Transverse colon (tissue), 4 donors: ENCODE data around the gene EFCAB14. TPM values are rescaled to one million over a fixed set of nuclear protein-coding genes. Genes with fewer than 3 reads are reported as not detected.

ENCODE experiments used
- DNase-seq: peaks from one replicate; pipeline ENCODE4 v3.0.0-alpha.2; 2019
- H3K27ac ChIP-seq, 4 donors: fragments of 200-600 bp; sonication (generic); 2 replicates each; pipeline ENCODE4 v1.5.1; 2016 to 2018; ENCODE audit warnings: inconsistent platforms in 4 of 4
- H3K27me3 ChIP-seq: fragments of 200-600 bp; sonication (generic); 2 replicates; pipeline ENCODE4 v1.5.1; 2017; ENCODE audit warnings: inconsistent platforms
- H3K36me3 ChIP-seq, 4 donors: fragments of 200-600 bp; sonication (generic); 2 replicates each; pipeline ENCODE4 v1.5.1; 2017 to 2019; ENCODE audit warnings: inconsistent platforms in 4 of 4
- H3K4me1 ChIP-seq, 4 donors: fragments of 200-600 bp; sonication (generic); 2 replicates each; pipeline ENCODE4 v1.5.1; 2017 to 2020; ENCODE audit warnings: inconsistent platforms in 4 of 4
- H3K4me3 ChIP-seq, 4 donors: fragments of 200-600 bp; sonication (generic); 1 replicate in 1 of 4; 2 replicates in 3 of 4; pipeline versions ENCODE4 v1.5.1 to v1.6.1; 2017 to 2019; ENCODE audit warnings: inconsistent platforms in 4 of 4
- H3K9me3 ChIP-seq, 2 donors: fragments of 200-600 bp; sonication (generic); 2 replicates each; pipeline ENCODE4 v1.5.1; 2017 to 2019; ENCODE audit warnings: inconsistent platforms in 2 of 2
- CTCF ChIP-seq, 5 experiments: fragments of 200-600 bp in 3 of 5; fragments of 450-650 bp in 2 of 5; sonication (generic) in 3 of 5; IDR thresholded peaks; 1 replicate in 2 of 5; 2 replicates in 3 of 5; pipeline ENCODE4 v1.5.1; 2016 to 2017; ENCODE audit warnings: antibody characterized with exemption in 5 of 5, inconsistent platforms in 3 of 5, mild to moderate bottlenecking in 2 of 5, moderate library complexity in 1 of 5
- EP300 ChIP-seq: sonication (generic); formaldehyde crosslinking; IDR thresholded peaks from one replicate; pipeline ENCODE4 v1.6.1; 2017; ENCODE audit warnings: antibody characterized with exemption, low read depth
- POLR2A ChIP-seq: fragments of 450-650 bp; IDR thresholded peaks from one replicate; pipeline ENCODE4 v1.6.1; 2016; ENCODE audit warnings: antibody characterized with exemption, mild to moderate bottlenecking, moderate library complexity
- POLR2AphosphoS5 ChIP-seq, 3 donors: sonication (generic); formaldehyde crosslinking; IDR thresholded peaks; one replicate each; pipeline ENCODE4 v1.6.1; 2016; ENCODE audit warnings: antibody characterized with exemption in 3 of 3
- WGBS, 2 donors: methylation state at CpG; one replicate each; pipeline ENCODE4 v1.1.5; 2018; ENCODE audit warnings: low coverage in 1 of 2; 5-methylcytosine and 5-hydroxymethylcytosine counted together
- in situ Hi-C, 4 donors: fragments of 200-750 bp; cut with MboI; loops; one replicate each; pipeline versions ENCODE4 v1.15.0 to v1.15.1; 2017; ENCODE audit warnings: low sequenced_read_pairs in 3 of 4, low pct_ligation_motif_present in 1 of 4, low pct_unique_long_range_greater_than_20kb in 1 of 4
- intact Hi-C: fragments of 100-400 bp; cut with DNase I; formaldehyde crosslinking; loops from one replicate; pipeline ENCODE4 v1.15.1; 2023; ENCODE audit warnings: low total_unique reads
- total RNA-seq, 4 donors: library from RNA; depleted of rRNA; stranded (reverse); fragments of >200 nt; gene quantifications; one replicate each; pipeline ENCODE4 v1.1.0, GENCODE V29; 2016

EFCAB14 gene
- total RNA-seq, 4 donors from 2014 or later = 48.2 to 119 (median 85.4) TPM

GRCh38 chr1:46725736-46726108 is 6.8 kb upstream of the EFCAB14 start:
- intact Hi-C loops = loop anchor here (1.0 to 5.0 kb wide), 2 partner anchors 103 to 193 kb away; no protein-coding TSS in a partner anchor
- 58 to 70% methylated on average over 3 of the region's 3 CpGs for WGBS, 2 donors
- TF ChIP-seq POLR2AphosphoS5 (IDR thresholded peaks at IDR 0.05) (no peak), EP300 (no peak), CTCF (IDR thresholded peaks at IDR 0.05) (no peak), POLR2A (no peak)
- no peak for DNase-seq
- peaks cover 27% of the 10 kb centered on the region for H3K27me3 ChIP-seq
- H3K9me3 ChIP-seq = no peaks in the 10 kb centered on the region
- in situ Hi-C loops = loop anchor here (10.0 to 25.0 kb wide), 6 partner anchors 101 to 288 kb away; partner anchors contain the start of gene MOB3C (in 1 of the 4)
- no peak overlapping the region for H3K4me3 ChIP-seq
- H3K36me3 ChIP-seq = no peaks in the 10 kb centered on the region
- peaks cover 0 to 3% (median 0%) of the 10 kb centered on the region in 4 donors for H3K4me1 ChIP-seq
- H3K27ac ChIP-seq = no peak overlapping the region

- in situ Hi-C loops = loop anchor here (10.0 to 25.0 kb wide), 6 partner anchors 100 to 288 kb away; partner anchors contain the start of gene MOB3C (in 1 of the 4)
Measured at GRCh38 chr1:46724991-46725735, 6.2 kb upstream of the EFCAB14 start.

GRCh38 chr1:46723901-46724300 is 5.0 kb upstream of the EFCAB14 start:
- TF ChIP-seq CTCF (IDR thresholded peaks at IDR 0.05) (no peak), EP300 (no peak), POLR2A (no peak), POLR2AphosphoS5 (IDR thresholded peaks at IDR 0.05) (no peak)
- no peak for DNase-seq
- H3K27ac ChIP-seq = no peak overlapping the region
- 81% methylated on average over 4 of the region's 4 CpGs; no CpG with 5 or more reads in 1 of the 2 donors for WGBS, 2 donors
- H3K36me3 ChIP-seq = no peaks in the 10 kb centered on the region
- H3K9me3 ChIP-seq = no peaks in the 10 kb centered on the region
- peaks cover 0 to 12% (median 5%) of the 10 kb centered on the region in 4 donors for H3K4me1 ChIP-seq
- peaks cover 24% of the 10 kb centered on the region for H3K27me3 ChIP-seq
- H3K4me3 ChIP-seq = no peak overlapping the region
- in situ Hi-C loops = loop anchor here in 3 of 4 donors (10.0 kb wide), 3 partner anchors 99 to 189 kb away; partner anchors contain the start of gene MOB3C (in 1 of the 3)
- intact Hi-C loops = no loop called here

More at GRCh38 chr1:46724991-46725735, 6.2 kb upstream of the EFCAB14 start:
- peaks cover 0 to 3% (median 0%) of the 10 kb centered on the region in 4 donors for H3K4me1 ChIP-seq
- intact Hi-C loops = loop anchor here (1.0 to 5.0 kb wide), 2 partner anchors 103 to 193 kb away; no protein-coding TSS in a partner anchor
- no peaks in the 10 kb centered on the region for H3K9me3 ChIP-seq
- no peak overlapping the region for H3K4me3 ChIP-seq
- H3K36me3 ChIP-seq = no peaks in the 10 kb centered on the region
- WGBS, 2 donors = 8 to 19% methylated on average over 5 to 7 of the region's 7 CpGs
- DNase-seq = peak; percentile 77
- H3K27ac ChIP-seq = no peak overlapping the region
- no peak for TF ChIP-seq EP300
- peak; percentile 80 to 87 (median 85) for TF ChIP-seq CTCF (IDR thresholded peaks at IDR 0.05)
- TF ChIP-seq POLR2A = no peak
- H3K27me3 ChIP-seq = peaks cover 27% of the 10 kb centered on the region

GRCh38 chr1:46721686-46722205 is 2.8 kb upstream of the EFCAB14 start:
- H3K27me3 ChIP-seq = peaks cover 2% of the 10 kb centered on the region
- H3K4me1 ChIP-seq = peaks cover 14 to 28% (median 20%) of the 10 kb centered on the region in 4 donors
- peaks cover 0 to 1% (median 0%) of the 10 kb centered on the region in 4 donors for H3K36me3 ChIP-seq
- H3K9me3 ChIP-seq = no peaks in the 10 kb centered on the region
- no peak overlapping the region for H3K4me3 ChIP-seq
- intact Hi-C loops = no loop called here
- in situ Hi-C loops = loop anchor here in 3 of 4 donors (10.0 kb wide), 3 partner anchors 97 to 187 kb away; partner anchors contain the start of gene MOB3C (in 1 of the 3)
- H3K27ac ChIP-seq = no peak overlapping the region
- no peak for TF ChIP-seq EP300
- TF ChIP-seq POLR2A = no peak
- TF ChIP-seq CTCF (IDR thresholded peaks at IDR 0.05) = no peak
- no peak for TF ChIP-seq POLR2AphosphoS5 (IDR thresholded peaks at IDR 0.05)
- DNase-seq = no peak
- 52 to 100% methylated on average over 1 to 2 of the region's 3 CpGs for WGBS, 2 donors
